MV-4-11 (cell line): ENCODE measurements around the gene MBNL1.

Experiments used
- DNase-seq: peaks from one replicate; lab custom pipeline; 2025; lab: John Stamatoyannopoulos, UW

The MBNL1 gene, protein sequence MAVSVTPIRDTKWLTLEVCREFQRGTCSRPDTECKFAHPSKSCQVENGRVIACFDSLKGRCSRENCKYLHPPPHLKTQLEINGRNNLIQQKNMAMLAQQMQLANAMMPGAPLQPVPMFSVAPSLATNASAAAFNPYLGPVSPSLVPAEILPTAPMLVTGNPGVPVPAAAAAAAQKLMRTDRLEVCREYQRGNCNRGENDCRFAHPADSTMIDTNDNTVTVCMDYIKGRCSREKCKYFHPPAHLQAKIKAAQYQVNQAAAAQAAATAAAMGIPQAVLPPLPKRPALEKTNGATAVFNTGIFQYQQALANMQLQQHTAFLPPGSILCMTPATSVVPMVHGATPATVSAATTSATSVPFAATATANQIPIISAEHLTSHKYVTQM

DNA sequence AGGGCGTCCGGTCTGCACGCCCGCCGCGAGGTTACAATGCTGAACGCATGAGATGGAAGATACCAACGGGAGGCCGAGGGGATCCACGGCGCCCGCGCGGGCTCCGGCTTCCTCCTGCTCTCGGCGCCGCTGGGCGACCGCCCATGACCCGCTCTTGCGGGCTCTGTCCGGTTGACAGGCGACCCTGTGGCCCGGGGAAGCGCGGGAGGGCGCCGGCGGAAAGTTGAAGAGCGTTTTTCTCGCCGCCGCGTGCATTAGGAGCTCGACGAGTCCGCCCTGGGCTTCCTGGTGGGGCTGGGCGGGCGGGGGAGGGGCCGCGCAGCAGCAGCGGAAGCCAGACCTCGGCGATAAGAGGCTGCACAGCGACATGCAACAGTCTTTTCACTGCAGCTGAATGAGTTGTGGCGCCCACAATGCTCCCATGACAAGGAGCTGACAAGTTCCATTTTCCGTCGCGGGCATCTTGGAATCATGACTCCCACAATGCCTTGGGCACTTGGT is at the start of gene MBNL1:
TSS of gene MBNL1 (plus strand) at position 375 of the 501 bp plus-strand sequence. CDS start 31,265 bp downstream, outside the sequence.
- peak; percentile 83 for DNase-seq

- no peak for DNase-seq
Measured at GRCh38 chr3:152219216-152219615, 49.5 kb upstream of the MBNL1 start.

DNA sequence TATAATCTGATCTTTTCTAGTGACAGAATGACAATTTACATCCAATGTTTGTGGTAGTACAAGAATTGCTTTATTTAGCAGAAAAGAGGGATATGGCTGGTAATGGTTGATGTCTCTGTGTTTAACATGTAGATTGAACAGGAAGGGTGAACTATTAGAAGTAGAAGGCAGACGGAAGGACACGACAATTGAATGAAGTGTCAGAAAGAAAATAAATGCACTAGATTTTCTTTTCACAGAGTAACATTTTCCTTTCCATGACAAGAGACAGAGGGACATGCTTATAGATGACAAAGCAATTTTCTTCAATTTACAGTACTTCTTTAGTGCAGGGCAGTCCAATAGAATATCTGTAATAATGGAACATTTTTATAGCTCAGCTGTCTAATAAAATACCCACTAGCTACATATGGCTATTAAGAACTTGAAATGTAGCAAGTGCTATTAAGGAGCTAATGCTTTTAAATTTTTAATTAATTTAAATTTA is 48.9 kb upstream of the MBNL1 start:
- no peak for DNase-seq

DNA sequence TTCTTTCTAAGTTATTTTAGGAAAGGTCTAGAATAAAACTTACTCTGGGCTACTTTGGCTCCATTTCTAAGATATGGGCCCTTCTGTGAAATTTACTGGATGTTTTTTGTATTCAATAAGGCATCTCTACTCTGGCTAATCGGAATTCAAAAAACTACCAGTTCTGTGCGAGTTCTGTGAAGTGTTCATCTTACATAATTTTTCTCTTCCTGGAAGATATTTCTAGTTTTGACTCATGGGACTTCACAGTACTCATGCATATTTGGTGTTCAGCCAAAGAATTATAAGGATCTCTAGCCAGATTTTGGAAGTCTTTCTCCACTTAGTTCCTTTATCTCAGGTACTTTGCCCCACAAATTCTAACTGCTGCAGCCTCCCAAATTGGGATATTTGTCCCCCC is 46.4 kb upstream of the MBNL1 start:
- DNase-seq = peak; percentile 42

GRCh38 chr3:152225201-152225600 is 43.5 kb upstream of the MBNL1 start:
- no peak for DNase-seq

GRCh38 chr3:152226176-152226575 is 42.6 kb upstream of the MBNL1 start:
- DNase-seq = no peak

GRCh38 chr3:152227027-152227426 is 41.7 kb upstream of the MBNL1 start:
- DNase-seq = no peak

GRCh38 chr3:152229692-152230091 is 39.0 kb upstream of the MBNL1 start:
- DNase-seq = peak; percentile 44

- peak; percentile 42 for DNase-seq
Measured at GRCh38 chr3:152230370-152230769, 38.4 kb upstream of the MBNL1 start.

DNA sequence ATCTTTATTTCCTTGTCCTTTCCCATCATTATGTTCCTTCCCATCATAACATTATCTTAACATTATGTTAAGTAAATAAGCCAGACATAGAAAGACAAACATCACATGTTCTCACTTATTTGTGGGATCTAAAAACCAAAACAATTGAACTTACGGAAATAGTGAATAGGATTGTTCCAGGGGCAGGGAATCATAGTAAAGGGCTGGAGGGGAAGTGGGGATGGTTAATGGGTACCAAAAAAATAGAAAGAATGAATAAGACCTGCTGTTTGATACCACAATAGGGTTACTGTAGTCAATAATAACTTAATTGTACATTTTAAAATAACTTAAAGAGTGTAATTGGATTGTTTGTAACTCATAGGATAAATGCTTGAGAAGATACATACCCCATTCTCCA is 36.7 kb upstream of the MBNL1 start:
- no peak for DNase-seq

DNA sequence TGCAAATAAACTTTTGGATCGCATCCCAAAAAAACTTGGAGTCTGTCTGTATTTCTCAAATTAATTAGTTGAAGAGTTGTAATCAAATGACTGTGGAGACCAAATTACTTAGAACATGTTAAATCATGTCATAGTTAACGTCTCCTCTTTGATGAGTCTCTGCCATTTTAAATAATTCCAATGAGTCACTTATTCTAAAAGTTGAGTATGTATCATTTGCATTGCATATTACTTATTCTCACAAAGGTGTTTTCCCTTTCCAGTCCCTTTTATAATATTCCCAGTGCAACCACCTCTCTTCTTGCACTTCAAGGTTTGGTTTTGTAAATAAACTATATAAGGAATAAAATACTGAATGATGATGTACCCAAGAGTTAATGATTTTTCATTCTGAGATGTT is 36.0 kb upstream of the MBNL1 start:
- DNase-seq = no peak

- peak; percentile 43 for DNase-seq
Measured at GRCh38 chr3:152234657-152235375, 33.9 kb upstream of the MBNL1 start.

DNA sequence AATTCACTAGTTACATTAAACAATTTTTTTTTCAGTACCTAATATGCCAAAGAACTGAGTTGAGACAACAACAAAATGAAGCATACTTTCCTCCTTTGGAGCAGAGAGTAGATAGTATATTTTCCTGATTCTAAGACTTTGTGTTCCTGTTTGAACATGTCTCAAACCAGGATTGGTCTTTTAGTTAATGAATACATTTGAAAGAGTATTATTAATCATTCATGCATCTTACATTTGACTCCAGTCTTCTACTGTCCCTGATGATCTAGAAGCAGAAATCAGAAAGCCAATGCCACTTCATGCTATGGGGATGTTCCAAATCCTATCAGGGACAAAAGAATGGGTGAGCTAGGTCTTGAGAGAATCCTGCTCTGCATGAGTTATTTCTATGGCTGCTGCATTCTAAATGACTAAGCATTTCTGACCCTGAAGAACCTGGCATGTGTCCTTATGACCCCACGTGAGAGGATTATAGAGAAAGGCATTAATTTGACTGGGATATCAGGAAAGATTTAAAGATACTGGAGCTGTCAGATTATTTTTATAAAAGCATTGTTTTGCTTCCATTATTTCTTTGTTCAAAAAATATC is 32.9 kb upstream of the MBNL1 start:
- no peak for DNase-seq

DNA sequence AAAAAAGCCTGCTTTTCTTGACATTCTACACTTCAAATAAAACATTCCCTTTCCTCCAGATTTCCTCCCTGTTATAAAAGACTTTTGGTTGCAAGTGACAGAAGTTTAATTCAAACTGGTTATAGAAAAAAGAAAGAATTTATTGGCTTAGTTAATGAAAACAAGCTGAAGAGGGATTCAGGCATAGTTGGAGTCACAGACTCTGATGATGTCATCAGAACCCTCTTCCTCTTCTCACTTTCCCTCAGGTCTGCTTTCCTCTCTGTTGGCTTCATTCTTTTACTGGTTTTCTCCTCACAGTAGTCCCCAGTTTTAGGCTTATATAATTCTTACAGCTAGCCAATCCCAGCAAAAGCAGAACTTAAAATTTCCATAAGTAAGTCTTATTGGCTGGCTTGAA is 32.0 kb upstream of the MBNL1 start:
- peak; percentile 91 for DNase-seq

DNA sequence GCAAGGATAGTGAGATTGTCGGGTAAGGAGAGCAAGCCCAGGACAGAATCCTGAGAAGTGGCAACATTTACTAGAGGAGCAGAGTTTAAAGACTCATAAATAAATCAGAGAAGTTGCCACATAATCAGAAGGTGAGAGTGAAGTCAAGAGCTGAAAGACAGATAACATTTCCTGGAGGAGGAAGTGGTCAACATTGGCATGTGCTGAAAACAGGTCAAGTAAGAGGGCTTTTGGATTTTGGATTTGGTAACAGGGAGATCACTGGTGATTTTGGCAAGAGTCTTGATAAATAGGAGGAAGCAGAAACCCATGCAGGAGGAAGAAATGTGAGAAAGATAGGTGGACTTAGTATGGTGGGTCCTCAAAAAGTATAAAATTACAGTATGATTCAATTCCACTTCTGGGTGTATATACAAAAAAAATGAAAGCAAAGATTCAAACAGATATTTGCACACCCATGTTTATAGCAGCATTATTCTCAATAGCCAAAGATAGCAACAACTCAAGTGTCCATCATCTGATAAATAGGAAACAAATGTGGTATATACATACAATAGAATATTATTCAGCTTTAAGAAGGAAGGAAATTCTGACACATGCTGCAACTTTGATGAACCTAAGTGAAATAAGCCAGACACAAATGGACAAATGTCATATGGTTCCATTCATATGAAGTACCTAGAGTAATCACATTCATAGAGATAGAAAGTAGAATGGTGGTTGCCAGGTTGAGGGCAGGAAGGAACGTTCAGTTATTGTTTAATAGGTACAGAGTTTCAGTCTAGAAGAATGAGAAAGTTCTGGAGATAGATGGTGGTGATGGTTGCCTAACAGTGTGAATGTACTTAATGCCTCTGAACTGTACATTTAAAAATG is 27.3 kb upstream of the MBNL1 start:
- peak; percentile 78 for DNase-seq

GRCh38 chr3:152243301-152243711 is 25.4 kb upstream of the MBNL1 start:
- no peak for DNase-seq

GRCh38 chr3:152243721-152244516 is 24.8 kb upstream of the MBNL1 start:
- peak; percentile 93 for DNase-seq

DNA sequence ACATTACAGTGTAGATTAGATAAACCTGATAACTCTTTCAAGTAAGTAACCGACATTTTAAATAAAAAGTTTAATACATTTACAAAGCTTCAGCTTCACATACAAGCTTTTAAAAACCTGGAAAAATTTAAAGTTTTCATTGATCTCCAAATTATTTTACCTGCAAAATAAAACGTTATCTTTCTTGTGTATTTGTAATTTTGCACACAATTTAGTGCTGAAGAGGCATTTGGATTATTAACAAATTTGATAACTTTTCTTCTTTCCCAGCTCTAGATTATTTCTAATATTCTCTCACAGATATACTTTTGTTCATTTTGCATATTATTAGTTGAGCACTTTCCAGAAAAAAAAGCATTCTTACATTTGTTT is 24.2 kb upstream of the MBNL1 start:
- DNase-seq = no peak

GRCh38 chr3:152245498-152246170 is 23.1 kb upstream of the MBNL1 start:
- DNase-seq = peak; percentile 49

DNA sequence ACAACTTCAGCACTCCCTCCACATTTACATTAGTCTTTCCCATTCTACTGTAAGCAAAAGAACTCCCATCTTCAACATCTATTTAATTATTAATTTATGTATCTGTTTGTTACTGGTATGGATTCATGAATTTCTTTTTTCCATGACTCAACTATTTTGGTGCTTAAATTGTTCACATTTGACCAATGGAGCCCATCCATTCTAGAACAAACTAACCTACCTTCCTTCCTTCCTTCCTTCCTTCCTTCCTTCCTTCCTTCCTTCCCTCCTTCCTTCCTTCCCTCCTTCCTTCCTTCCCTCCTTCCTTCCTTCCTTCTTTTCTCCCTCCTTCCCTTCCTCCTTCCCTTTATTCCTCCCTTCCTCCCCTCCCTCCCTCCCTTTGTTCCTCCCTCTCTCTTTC is 16.8 kb upstream of the MBNL1 start:
- no peak for DNase-seq
